Measurements from ENCODE around the gene ZBTB46.

The ZBTB46 gene

DNA sequence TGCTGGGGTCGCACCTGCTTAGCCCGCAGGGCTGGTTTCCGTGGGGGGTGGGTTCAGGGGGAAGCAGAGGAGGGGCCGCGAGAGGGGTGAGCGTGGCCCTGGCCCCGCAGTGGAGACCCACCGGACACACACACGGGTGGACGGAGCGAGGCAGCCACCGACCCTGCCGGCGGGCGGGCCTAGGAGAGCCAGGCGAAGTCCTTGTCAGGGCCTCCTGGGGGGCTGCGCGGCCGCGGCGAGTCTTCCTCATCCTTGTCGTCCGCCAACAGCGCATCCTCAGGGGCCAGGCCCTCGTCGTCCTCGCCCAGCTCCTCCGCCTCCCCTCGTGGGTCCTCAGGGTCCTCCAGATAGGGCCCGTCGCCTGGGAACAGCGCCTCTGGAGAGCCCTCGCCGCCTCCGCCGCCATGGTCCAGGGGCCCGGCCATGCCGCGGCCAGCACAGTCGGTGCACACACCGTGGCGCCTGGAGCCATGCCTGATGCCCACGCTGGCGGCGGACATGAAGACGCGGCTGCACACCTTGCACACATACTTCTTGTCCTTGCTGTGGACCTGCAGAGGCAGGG is 84.2 kb downstream of the ZBTB46 start:
- no peak for DNase-seq (ENCODE audit: low spot score)

DNA sequence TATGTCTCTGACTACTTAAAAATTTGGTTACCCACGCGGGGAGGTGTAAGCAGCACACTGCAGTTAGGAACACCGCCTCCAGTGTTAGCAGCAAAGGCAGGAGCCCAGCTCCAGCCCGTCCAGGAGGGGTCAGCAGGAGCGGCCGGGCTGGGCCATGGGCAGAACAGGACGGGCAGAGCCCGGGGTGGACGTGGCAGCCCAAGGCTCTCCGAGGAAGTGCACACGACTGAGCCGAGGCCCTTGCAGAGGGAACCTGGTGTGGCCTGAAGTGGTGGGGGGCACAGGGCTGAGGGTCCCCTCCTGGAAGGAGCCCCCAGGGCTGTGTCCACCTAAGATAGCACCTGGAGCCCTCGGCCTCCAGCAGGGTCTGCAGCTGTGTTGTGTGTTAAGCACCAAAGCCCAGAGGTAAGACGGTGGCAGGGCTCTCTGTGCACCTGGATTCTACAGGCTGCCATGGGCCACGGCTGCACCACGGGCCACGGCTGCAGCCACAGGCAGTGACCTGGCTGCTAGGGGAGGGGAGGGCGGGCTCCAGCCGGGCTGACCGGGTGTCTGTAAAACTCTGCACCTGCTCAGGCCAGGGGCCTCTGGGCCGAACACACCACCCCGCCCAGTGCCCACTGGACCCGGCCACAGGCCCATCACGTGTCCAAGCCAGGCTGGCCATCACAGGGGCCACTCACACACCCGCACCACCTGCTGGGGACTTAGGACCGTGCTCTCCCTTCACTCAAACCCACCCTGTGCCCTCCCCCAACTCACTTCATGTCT is 84.9 kb downstream of the ZBTB46 start:
- DNase-seq (ENCODE audit: low spot score) = no peak

DNA sequence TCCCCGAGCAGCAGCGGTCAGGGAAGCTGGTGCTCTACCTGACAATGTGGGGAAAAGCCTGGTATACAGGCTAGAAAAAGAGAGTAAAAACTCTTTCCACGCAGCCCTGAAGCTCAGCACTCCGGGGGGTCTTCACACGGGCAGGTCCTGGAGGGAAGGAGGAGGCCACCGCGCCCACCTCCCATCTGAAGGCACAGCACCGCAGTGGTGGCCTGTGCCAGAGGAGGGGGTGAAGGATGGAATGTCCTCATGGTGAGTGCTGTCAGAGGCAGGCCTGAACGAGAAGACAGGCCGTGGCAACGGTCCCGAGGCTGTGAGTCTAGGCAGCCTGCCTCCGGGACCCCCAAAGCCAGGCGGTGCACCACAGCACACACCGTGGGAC is 85.6 kb downstream of the ZBTB46 start:
- no peak for DNase-seq (ENCODE audit: low spot score)

DNA sequence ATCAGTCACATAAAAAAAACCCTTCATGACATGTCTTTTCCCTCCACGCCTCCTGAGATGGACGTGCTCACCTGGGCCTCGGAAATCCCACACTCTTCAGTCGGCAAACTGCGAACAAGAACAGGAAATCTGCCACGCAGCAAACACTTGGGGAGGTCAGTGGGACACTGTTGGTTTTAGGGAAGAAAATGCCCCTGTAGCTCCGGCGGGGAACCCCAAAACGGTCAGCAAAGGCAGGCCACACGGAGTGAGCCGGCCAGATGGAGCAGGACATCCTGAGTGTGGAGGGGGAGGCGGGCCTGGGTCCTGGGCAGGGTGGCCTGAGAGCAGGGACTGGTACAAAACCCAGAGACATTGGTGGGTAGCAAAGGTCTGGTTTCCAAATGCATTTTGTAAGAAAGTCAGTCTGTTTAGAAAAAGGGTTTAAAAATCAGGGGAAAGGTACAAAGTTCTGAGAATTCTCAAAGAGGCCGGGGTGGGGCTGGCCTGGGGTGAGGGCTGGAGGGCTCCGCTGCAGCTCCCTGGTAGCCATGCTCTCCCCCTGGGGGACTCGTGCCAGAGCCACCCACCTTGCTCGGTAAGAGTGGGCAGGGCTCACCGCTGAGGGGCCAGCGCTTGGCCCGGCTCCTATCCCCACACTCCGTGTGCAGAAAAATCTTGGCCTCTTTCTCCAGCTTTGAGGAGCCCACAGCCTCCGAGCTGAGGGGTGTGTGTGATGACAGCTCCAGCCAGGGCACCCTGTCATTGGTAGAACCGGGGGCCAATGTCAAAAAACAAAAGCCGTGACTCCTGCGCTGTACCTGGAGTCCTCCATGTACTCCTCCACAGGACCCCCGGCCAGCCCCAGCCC is 86.3 kb downstream of the ZBTB46 start:
- DNase-seq (ENCODE audit: low spot score) = no peak

DNA sequence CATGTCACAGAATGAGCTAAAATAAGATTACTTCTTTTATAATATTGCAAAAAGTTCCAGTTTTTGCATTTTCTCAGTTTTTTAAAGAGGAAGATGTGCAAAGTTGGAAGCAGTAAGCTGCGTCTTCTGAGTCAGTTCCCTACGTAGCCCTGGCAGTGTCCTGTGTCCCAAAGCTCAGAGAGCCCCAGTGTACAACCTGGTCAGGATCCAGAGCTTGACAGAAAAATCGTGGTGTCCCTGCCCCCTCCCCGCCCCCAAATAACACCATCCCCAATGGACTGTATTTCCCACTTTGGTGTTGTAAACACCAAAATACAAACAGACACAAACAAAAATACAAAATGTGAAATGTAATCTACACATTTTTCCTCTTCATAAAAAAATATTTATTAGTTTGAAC is 86.9 kb downstream of the ZBTB46 start:
- DNase-seq (ENCODE audit: low spot score) = no peak

DNA sequence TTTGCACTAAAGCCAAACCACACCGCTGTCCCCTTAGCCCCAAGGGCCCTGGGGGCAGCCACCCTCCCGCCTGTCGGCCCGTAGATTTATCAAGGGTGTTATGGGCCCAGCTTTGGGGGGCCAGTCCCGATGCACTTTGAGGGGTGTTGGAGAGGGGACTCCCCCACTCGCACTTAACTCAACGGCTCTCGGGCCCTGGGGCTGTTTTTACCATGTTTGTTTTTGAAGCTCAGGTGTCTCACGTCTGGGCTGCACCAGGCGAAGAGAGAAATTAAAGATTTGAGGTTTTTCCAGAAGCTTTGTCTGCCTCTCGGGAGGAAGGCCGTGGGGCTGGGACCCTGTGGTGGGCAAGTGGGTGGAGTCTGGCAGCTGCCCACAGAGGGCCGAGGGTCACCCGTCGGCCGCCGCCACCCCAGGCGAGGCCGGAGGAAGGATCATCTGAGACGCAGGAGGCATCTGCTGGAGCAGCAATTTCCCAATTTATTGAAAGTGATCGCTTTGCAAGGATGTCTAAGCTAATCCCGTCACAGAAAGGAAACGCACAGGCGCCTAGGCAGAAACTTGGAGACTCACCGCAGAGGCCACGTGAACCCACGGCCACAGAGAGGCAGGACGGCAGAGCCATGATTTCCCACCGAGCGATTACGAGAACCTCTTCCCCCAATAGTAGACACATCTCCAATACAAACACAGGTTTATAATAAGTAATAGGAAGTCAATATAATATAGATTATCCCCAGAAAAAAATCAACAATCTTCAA is 87.7 kb downstream of the ZBTB46 start:
- no peak for DNase-seq (ENCODE audit: low spot score)

DNA sequence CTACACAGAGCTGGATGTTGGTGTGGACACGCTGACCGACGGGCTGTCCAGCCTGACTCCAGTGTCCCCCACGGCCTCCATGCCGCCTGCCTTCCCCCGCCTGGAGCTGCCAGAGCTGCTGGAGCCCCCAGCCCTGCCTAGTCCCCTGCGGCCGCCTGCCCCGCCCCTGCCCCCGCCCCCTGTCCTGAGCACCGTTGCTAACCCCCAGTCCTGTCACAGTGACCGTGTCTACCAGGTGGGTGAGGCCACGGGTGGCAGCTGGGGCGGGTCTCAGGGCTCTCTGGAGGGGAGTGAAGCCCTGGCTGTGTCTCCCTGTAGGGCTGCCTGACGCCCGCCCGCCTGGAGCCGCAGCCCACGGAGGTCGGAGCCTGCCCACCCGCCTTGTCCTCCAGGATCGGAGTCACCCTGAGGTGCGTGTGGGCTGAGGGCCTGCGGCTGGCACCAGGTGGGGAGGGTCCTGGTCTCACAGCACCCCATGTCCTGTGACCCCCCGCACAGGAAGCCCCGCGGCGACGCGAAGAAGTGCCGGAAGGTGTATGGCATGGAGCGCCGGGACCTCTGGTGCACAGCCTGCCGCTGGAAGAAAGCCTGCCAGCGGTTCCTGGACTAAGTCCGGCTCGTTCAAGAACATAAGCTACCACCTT is 88.6 kb downstream of the ZBTB46 start:
- no peak for DNase-seq (ENCODE audit: low spot score)

DNA sequence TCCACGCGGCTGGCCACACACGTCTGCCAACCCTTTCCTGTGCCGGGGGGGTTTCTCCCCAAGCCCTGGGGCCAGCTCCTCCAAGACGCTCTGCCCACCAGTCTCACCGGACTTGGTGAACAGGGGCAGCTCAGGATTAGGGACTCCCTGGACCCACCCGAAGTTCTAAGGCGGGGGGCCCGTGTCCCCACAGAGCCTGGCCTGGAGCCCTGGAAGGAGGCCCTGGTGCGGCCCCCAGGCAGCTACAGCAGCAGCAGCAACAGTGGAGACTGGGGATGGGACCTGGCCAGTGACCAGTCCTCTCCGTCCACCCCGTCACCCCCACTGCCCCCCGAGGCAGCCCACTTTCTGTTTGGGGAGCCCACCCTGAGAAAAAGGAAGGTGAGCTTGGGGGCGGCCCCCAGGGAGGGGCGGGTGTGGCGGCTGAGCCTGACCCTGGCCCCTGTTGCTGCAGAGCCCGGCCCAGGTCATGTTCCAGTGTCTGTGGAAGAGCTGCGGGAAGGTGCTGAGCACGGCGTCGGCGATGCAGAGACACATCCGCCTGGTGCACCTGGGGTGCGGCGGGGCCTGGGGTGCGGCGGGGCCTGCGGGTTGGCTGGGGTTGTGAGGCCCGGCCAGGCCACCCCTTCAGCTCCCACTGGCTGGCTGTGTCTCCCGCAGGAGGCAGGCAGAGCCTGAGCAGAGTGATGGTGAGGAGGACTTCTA is 89.2 kb downstream of the ZBTB46 start:
- no peak for DNase-seq (ENCODE audit: low spot score)

DNA sequence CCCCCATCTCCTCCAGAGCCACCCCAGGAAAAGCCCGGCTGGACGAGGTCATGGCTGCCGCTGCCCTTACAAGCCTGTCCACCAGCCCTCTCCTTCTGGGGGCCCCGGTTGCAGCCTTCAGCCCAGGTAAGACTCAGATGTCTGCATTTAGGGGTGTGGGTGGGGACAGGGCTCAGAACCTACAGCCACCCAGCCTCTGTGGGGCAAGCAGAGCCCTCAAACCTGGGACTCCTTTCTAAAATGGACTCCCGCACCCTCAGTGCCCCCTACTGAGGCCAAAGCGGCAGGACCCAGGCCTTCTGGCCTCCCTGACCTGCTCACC is 89.7 kb downstream of the ZBTB46 start:
- no peak for DNase-seq (ENCODE audit: low spot score)

DNA sequence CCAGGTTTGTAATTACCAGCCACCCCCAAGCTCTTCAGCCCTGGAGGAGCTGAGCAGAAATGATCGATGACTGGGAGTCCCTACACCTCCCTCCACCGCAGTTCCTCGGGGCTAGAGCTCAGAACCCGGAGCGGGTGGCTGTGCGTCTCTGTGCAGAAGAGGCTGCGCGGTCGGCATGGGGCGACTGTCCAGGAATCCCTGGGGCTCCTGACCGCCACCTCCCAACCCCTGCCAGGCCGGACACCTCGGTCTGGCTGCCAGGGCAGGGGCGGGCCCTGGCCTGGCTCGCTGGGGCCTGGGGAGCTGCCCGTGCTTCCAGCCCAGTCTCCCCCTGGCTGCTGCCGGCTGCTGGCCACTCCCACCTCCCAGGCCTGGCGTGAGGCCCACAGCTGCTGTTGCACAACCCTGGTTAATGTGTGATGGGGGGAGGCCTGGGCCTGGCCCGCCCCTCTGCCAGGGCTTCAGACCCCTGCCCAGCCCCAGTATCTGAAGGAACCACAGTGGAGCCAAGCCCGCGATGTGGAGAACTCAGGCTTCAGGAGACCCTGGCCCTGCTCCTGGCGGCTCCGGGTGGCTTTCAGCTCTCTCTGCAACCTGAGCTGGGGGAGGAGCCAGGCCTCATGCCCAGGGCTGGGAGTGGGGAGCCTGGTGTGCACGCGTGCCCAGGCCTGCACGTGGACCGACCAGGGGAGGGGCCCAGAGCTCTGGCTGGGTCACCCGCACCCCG is 90.3 kb downstream of the ZBTB46 start:
- DNase-seq (ENCODE audit: low spot score) = peak; percentile 86

DNA sequence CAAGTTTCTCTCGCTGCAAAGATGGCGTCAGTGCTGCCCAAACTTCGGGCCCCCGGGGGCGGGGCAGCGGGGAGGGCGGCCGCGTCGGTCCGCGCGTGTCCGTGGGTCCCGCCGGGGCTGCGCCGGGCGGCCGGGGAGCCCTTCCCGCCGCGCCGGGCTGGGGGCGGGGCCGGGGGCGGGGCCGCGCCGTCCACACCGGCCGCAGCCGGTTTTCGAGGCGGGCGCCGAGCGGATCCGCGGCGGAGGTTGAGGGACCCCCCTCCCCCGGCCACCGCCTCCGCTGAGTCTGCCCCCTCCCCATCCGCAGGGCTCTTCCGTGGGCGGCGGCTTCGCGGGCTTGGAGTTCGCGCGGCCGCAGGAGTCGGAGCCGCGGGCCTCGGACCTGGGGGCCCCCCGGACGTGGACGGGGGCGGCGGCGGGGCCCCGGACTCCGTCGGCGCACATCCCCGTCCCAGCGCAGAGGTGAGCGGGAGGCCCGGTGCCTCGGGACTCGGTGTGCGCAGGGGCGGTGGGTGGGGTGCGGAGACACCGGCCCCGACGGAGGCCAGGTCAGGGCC is 90.9 kb downstream of the ZBTB46 start:
- peak; percentile 31 for DNase-seq (ENCODE audit: low spot score)

DNA sequence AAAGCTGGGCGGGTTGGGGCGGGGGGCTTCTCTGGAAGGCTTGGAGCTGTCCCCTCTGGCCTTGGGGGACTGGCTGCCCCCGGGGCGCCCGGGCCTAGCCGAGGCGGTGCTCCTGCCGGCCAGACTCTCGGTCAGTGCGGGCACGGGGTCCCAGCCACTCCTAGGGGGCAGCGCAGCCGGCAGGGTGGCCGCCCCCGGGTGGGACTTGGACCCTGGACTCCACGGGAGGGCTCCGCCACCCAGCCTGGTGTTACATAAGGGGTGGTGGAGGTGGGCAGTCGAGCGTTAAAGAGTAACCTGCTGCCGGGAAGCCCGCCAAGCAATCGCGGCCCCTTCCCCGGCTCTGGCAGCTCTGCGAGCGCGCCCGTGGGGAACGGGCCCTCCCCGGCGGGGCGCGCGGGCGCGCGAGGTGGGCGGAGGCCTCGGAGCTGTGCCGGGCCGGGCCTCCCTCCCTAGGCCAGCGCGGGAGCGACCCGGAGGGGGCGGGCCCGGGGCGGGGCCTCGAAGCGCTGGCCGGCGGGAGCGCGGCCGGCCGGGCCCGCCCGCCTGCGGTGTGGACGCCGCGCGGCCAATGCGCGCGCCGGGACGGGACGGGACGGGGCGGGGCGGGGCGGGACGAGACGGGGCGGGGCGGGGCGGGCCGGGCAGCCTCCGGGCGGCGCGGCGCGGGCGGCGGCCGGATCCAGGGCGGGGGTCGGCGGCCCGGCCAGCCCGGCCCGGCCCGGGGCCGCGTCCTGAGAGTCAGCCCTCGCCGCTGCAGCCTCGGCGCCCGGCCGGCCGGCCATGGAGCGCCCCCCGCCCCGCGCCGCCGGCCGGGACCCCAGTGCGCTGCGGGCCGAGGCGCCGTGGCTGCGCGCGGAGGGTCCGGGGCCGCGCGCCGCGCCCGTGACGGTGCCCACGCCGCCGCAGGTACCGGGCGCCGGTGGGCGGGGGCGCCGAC is 91.7 kb downstream of the ZBTB46 start, which contains the start of gene SLC2A4RG:
SLC2A4RG (plus strand) TSS at position 647 of the 940 bp plus-strand sequence; CDS start at position 784, 137 bp downstream.
- peak; percentile 79 for DNase-seq (ENCODE audit: low spot score)

DNA sequence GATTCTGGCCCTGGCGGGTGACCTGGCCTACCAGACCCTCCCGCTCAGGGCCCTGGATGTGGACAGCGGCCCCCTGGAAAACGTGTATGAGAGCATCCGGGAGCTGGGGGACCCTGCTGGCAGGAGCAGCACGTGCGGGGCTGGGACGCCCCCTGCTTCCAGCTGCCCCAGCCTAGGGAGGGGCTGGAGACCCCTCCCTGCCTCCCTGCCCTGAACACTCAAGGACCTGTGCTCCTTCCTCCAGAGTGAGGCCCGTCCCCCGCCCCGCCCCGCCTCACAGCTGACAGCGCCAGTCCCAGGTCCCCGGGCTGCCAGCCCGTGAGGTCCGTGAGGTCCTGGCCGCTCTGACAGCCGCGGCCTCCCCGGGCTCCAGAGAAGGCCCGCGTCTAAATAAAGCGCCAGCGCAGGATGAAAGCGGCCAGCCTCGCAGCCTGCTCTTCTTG is 92.4 kb downstream of the ZBTB46 start:
- peak; percentile 68 for DNase-seq (ENCODE audit: low spot score)

DNA sequence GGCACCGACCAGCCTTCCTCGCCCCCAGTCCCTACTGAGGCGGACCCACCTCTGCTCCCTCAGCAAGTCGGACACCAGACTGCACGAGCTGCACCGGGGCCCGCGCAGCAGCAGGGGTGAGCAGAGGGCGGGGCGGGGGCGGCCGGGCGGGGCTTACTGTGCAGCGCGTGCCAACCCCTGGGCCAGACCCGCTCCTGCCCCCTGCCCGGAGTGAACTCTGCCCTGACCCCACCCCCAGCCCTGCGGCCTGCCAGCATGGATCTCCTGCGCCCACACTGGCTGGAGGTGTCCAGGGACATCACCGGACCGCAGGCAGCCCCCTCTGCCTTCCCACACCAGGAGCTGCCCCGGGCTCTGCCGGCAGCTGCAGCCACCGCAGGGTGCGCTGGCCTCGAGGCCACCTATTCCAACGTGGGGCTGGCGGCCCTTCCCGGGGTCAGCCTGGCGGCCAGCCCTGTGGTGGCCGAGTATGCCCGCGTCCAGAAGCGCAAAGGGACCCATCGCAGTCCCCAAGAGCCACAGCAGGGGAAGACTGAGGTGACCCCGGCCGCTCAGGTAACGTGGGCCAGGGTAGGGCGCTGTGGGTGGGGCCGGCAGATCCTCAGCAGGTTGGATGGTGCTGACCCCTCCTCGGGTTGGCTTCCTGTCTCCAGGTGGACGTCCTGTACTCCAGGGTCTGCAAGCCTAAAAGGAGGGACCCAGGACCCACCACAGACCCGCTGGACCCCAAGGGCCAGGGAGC is 92.9 kb downstream of the ZBTB46 start:
- DNase-seq (ENCODE audit: low spot score) = peak; percentile 37

DNA sequence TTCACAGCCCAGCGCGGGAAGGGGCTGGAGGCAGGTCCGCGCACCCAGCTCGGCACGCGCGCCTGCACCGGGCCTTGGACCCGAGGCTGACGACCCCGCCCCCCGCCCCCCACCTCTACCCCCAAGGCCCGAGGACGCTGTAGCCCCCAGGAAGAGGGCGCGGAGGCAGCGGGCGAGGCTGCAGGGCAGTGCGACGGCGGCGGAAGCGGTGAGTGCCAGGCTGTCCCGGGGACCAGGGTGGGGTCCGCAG is 93.4 kb downstream of the ZBTB46 start:
- DNase-seq (ENCODE audit: low spot score) = no peak

DNA sequence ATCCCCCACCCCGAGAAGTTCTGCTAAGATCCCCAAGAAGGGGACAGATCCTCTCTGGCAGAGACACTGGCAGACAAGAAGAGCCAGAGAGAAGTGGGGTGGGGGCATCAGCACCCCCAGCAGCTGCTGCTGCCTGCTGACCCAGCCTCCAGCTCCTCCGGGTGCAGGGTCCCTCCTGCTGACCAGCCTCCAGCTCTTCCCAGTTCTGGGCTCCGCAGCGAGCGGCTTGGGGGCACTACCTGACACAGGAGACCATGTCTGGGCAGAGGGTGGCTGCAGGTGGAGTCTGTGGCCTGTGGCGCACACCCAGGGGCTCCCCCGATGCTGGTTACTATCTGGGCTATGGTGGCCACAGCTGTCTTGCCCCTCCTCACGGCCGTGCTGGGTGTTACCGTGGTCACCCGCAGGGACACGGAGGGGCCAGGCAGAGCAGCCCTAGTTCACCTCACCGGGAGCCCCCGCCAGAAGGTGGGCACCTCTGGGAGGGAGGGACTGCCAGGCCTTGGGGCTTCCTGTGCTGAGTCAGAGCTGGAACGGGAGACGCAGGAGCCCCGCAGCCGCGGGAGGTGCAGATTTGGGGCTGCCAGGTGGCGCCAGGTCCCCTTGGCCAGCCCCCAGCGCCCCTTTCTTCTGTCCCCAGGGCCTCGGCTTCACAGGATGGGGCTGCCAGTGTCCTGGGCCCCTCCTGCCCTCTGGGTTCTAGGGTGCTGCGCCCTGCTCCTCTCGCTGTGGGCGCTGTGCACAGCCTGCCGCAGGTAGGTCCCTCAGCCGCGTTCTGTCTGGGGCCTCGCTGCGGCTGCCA is 94.0 kb downstream of the ZBTB46 start:
- peak; percentile 72 for DNase-seq (ENCODE audit: low spot score)

DNA sequence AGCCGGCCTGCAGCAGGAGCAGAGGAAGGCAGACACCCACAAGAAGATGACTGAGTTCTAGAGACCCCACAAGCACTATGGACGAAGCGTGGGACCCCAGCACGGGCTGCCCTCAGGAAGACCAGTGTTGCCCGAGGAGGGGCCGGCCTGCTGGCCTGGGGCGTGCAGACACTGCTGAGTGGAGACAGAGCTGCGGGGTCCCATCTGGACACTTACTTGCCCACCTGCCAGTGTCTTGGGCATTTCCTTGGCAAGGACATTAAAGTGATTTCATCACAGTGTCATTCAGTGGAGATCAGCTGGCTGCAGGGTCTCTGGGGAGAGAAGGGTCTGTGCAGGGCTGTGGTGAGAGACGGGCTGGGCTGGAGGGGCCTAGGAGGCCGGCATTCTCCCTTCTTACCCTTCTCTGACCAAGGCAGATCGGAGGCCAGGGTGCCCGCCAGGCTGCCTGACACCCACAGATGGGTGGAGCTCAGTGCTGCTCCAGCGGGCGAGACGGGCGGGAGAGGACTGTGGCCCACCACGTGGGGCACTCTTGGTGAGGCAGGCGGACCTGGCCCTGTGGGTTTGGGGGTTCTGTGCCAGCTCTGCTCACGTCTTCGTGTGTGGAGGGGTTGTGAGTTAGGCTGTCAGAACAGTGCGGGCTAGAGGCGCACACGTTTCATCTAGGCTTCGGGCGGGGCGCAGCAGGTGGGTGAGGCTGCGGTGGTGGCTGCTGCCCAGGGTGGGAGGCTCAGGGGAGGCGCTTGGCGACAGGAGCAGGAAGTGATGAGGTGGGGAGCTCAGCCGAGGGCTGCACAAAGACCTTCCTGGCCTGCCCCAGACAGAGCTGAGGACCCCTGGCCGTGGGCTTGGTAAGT is 95.0 kb downstream of the ZBTB46 start, which contains the start of gene LIME1:
LIME1 (plus strand) TSS at position 806 of the 860 bp plus-strand sequence. CDS start 886 bp downstream, outside the sequence.
- DNase-seq (ENCODE audit: low spot score) = peak; percentile 90
